ACHN (cell line): Measurements from ENCODE around the gene MCFD2.
"Not testable (repeated sequence)": the region's sequence is repeated elsewhere in the genome, so short reads cannot be mapped to it uniquely, and the experiment has no call there.

Experiments
- DNase-seq: peaks from one replicate; pipeline ENCODE4 v3.0.0-alpha.2; 2015
- in situ Hi-C: cut with HindIII; loops from 2 replicates; pipeline ENCODE4 v1.10.0; 2017; ENCODE audit warnings: low sequenced_read_pairs, low pct_ligation_motif_present, low pct_unique_long_range_greater_than_20kb

MCFD2 gene

GRCh38 chr2:46878886-46879285 is 36.7 kb downstream of the MCFD2 start:
- in situ Hi-C loops, result no loop called here

GRCh38 chr2:46878240-46878877 is 37.2 kb downstream of the MCFD2 start:
- DNase-seq, result no peak
- in situ Hi-C loops, result no loop called here

More at GRCh38 chr2:46878886-46879285, 36.7 kb downstream of the MCFD2 start:
- no peak for DNase-seq

DNA sequence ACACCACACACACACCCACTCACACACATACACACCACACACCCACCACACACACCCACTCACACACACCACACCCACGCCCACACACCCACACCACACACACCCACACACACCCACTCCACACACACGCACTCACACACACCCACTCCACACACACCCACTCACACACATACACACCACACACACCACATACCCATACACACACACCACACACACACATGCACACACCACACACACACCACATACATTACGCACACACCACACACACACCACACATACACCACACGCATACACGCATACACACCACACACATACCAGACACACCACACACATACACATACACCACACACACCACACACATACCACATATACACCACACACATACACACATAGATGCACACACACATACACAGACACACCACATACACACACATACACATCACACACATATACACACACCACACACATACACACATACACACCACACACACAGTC is 37.9 kb downstream of the MCFD2 start:
- in situ Hi-C loops, result no loop called here
- no peak for DNase-seq

DNA sequence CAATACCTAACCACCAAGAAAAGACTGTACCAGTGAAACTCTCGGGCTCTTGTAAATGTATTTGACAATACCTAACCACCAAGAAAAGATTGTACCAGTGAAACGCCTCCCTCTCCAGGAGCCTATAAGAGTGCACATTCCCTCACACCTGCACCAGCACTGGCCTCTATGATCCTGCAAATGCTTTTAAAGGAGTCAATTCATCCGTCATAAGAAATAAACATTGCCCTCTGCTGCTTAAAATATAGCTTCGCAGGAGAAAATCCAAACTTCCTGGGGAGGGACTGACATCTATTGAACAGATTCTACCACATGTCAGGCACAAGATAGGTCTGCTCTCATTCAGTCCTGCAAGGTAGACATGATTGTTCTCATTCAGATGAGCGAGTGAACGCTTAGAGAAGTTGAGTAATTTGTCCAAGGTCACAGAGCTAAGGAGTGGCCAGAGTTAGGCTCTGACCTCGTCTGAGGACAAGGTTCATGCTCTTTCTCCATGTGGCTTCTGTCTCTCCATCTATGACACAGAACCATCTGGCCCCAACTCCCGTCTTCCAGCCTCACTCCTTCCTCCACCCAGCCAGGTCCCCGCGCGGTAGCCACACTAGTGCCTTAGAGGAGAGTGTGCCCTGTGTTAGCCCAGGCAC is 38.7 kb downstream of the MCFD2 start:
- peak; percentile 87 for DNase-seq
- in situ Hi-C loops, result no loop called here

GRCh38 chr2:46875962-46876689 is 39.5 kb downstream of the MCFD2 start:
- in situ Hi-C loops, DNase-seq: not testable (repeated sequence)

DNA sequence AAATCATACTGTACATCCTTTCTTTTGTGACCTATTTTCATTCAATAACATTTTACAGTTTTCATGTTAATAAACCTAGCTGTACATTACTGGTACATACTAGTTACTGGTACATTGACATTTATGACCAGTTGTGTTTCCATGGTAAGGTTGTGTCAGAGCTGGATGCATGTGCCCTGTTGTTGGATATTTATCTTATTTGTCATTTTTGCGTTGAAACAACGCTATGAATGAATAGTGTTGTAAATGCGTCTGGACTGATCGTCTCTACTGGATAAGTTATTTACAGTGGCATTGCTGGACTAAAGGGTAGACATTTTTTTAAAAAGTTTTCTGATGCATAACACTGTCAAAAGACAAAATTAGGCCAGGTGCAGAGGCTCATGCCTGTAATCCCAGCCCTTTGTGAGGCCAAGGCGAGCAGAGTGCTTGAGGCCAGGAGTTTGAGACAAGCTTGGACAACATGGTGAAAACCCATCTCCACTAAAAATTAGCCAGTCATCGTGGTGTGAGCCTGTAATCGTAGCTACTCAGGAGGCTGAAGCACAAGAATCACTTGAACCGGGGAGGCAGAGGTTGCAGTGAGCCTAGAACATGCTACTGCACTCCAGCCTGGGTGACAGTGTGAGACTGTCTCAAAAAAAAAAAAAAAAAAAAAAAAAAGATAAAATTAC is 40.2 kb downstream of the MCFD2 start:
- in situ Hi-C loops, result no loop called here
- DNase-seq, result no peak

GRCh38 chr2:46874236-46874929 is 41.2 kb downstream of the MCFD2 start:
- in situ Hi-C loops, result no loop called here
- no peak for DNase-seq

DNA sequence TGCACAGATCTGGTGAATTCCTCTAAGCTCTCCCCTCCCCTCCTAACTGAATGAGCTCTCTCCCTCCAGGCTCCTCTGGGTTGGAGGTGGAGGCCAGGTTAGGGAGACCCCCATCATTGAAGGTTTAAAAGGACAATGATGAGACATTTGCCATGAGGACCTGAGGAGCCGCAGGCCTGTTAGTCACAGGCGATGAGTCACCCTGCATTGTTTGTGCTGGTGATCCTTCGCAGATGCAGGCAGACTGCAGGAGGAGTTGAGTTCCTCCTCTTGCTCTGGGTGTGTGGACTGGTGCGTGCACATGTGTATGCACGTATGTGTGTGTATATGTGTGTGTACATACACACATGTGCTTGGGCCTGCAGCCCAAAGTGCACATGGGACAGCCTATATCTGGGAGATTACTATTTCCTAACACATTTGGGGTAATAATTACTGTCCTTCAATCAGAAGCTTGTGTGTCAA is 42.0 kb downstream of the MCFD2 start:
- DNase-seq, result peak; percentile 88
- in situ Hi-C loops, result no loop called here

DNA sequence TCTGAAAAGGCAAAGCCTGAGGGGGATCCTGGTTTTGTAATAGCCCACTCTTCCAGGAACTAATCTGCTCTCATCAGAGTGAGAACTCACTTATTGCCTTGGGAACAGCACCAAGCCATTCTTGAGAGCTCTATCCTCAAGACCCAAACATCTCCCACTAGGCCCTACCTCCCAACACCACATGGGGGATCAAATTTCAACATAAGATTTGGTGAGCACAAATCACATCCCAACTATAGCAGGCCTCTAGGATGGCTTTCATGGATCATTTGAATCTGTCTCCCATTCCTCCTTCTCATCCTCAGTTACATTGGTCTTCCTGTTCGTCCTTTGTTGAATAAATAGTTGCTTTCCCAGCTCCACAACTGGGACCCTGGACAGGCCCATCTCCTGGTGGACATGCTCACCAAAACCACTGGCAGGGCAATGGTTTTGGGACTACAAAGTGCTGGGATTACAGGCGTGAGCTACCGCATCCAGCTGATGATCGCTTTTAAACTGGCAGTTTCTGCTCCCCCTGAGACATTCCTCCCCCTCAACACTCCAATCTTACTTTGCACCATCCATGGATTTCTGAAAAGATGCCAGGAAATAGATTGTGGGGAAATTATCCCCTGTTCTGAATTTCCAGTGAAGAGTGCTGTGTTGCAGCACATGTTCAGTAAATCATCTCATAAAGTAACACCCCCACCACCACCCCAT is 42.6 kb downstream of the MCFD2 start:
- DNase-seq, result no peak
- in situ Hi-C loops, result no loop called here

GRCh38 chr2:46871976-46872381 is 43.6 kb downstream of the MCFD2 start:
- in situ Hi-C loops, result no loop called here
- no peak for DNase-seq

GRCh38 chr2:46870051-46870839 is 45.4 kb downstream of the MCFD2 start:
- in situ Hi-C loops, result no loop called here
- no peak for DNase-seq

GRCh38 chr2:46869621-46870020 is 46.0 kb downstream of the MCFD2 start:
- no peak for DNase-seq
- in situ Hi-C loops, result no loop called here

DNA sequence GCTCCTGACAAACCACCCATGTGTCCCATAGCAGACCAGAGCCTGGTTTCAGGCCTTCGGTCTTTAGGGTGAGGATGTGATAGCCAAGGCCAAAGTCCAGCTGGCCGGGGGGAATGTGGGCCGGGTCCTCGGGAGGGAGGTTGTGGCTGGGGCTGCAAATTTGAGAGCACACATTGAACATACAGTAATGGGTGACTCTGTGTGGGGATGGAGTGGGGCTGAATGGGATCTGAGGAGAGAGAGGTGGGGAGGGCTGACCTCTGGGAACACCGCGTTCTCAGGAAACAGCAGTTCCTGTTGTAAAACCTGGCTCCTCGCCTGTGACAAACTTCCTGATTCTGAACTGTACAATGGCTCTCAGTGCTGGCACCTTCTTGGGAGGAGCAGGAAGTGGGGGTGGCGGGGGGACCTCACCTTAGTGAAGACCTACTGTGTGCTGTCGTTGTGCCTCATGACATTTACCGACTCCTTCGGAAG is 48.8 kb downstream of the MCFD2 start:
- in situ Hi-C loops, result no loop called here
- no peak for DNase-seq

DNA sequence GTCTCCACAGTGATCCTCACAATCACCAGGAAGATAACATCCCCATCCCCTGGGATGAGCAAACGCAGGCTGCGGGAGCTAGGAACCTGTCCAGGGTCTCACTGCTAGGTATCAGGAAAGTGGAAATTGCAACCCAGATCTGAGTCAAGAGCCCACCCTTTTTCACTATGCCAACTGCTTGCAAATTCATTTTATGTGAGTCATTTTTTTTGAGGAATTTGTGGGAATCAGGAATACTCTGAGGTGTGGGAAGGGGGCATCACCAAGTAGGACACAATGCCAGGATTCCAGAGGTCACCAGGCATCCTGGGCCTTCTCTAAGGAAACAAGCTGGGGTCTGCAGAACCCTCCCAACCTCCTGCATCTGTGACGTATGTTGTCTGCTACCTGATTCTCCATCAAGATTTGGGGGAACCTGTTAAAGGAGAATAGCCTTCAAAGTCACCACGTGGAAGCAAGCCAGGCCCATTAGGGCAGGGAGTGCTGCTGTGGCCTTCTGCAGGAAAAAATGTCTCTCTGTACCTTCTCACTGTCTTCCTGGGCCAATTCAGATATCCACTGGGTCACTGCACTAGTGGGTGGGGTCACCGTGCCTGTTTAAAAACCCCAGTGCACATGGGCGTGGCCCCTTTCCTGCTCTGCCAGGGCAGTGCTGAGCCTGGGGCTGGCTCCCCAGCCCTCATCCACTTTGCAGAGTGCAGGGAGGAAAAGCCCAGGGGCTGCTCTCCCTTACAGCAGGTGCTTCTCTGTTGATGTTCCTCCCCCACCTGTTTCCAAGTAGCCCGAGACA is 50.2 kb downstream of the MCFD2 start:
- no peak for DNase-seq
- in situ Hi-C loops, result no loop called here

GRCh38 chr2:46863882-46864281 is 51.7 kb downstream of the MCFD2 start:
- no peak for DNase-seq
- in situ Hi-C loops, result no loop called here

DNA sequence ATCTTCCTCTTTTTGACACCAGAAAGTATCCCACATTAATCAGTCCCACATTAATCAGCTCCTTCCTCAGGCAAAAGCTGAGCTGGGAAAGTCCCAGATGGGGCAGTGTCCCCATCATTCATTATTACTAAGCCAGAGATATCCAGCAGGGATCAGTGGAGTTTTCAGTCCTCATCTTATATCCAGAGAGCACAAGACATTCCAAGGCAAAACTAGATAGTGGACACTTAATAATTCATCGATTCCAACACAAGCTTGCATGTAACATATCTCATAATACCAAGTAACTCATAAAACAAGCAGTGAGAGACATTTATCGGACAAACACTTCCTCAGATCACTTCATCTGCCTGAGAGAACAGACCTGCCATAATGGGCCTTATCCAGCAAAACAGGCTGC is 53.1 kb downstream of the MCFD2 start:
- in situ Hi-C loops, result no loop called here
- no peak for DNase-seq
